HEK293 (cell line): Measurements from ENCODE around the gene BEX2.
A peak's percentile ranks its signal among the peaks of the same experiment; 100 is the strongest.

Experiments
- CTCF ChIA-PET: fragments of 350-600 bp; formaldehyde crosslinking; extraction: SDS; loops from one replicate; lab custom pipeline; 2021; ENCODE audit warnings: antibody characterized with exemption; lab: Yijun Ruan, JAX
- POLR2A ChIA-PET: fragments of 300-600 bp; formaldehyde crosslinking; extraction: SDS; loops from one replicate; lab custom pipeline; 2020; ENCODE audit warnings: antibody characterized with exemption, inconsistent platforms; lab: Yijun Ruan, JAX
- H3K27ac ChIP-seq: fragments of 200-500 bp; sonication (Bioruptor generic); 2 replicates; pipeline ENCODE4 v1.5.1; 2014; ENCODE audit warnings: low read depth, low read length, control low read depth, inconsistent platforms; ENCODE audit errors: extremely low read depth
- H3K36me3 ChIP-seq, 2 experiments: fragments of 200-500 bp in 1 of 2; sonication (Bioruptor generic) in 1 of 2; 1 replicate in 1 of 2; 2 replicates in 1 of 2; pipeline ENCODE4 v1.5.1; 2014 to 2017; ENCODE audit warnings: inconsistent platforms in 2 of 2, low read length in 2 of 2; ENCODE audit not compliant: control insufficient read depth in 2 of 2, insufficient read depth in 1 of 2
- H3K4me1 ChIP-seq: fragments of 200-500 bp; sonication (Bioruptor generic); 2 replicates; pipeline ENCODE4 v1.5.1; 2014; ENCODE audit warnings: mild to moderate bottlenecking, low read length, inconsistent platforms; ENCODE audit not compliant: control insufficient read depth, insufficient read depth
- H3K4me3 ChIP-seq: 2 replicates; pipeline ENCODE4 v1.5.1; 2011; ENCODE audit warnings: low read depth, mild to moderate bottlenecking, control low read depth, low read length, moderate library complexity
- H3K9me3 ChIP-seq: fragments of 200-500 bp; sonication (Bioruptor generic); 2 replicates; pipeline ENCODE4 v1.5.1; 2014; ENCODE audit warnings: low read depth, low read length, inconsistent platforms; ENCODE audit not compliant: control insufficient read depth, insufficient read depth
- GLI2 ChIP-seq: fragments of 450-650 bp; formaldehyde crosslinking; IDR thresholded peaks from 2 replicates; pipeline ENCODE4; 2017; ENCODE audit warnings: missing biosample characterization, missing genetic modification characterization, low read depth, borderline replicate concordance
- GLIS2 ChIP-seq: fragments of 450-650 bp; formaldehyde crosslinking; IDR thresholded peaks from 2 replicates; pipeline ENCODE4 v1.5.1; 2016; ENCODE audit warnings: missing biosample characterization, missing genetic modification characterization
- HOXD13 ChIP-seq: sonication (generic); formaldehyde crosslinking; IDR thresholded peaks from 2 replicates; pipeline ENCODE4 v1.8.0; 2022; ENCODE audit warnings: missing genetic modification reagents, borderline replicate concordance
- IKZF3 ChIP-seq: fragments of 450-650 bp; IDR thresholded peaks from 2 replicates; pipeline ENCODE4 v1.5.0; 2018; ENCODE audit warnings: missing biosample characterization, mild to moderate bottlenecking, missing genetic modification characterization, moderate library complexity
- KLF8 ChIP-seq: fragments of 450-650 bp; formaldehyde crosslinking; IDR thresholded peaks from 2 replicates; pipeline ENCODE4 v1.5.1; 2016; ENCODE audit warnings: missing biosample characterization, missing genetic modification characterization
- SCRT1 ChIP-seq: fragments of 450-650 bp; formaldehyde crosslinking; IDR thresholded peaks from 2 replicates; pipeline ENCODE4 v1.5.1; 2016; ENCODE audit warnings: missing biosample characterization, missing genetic modification characterization, borderline replicate concordance
- SETDB1 ChIP-seq: IDR thresholded peaks from one replicate; pipeline ENCODE4 v1.6.1; 2017; ENCODE audit warnings: mild to moderate bottlenecking, low read length, moderate library complexity, mixed read lengths; ENCODE audit not compliant: insufficient read length
- SP2 ChIP-seq: fragments of 450-650 bp; formaldehyde crosslinking; IDR thresholded peaks from 2 replicates; pipeline ENCODE4 v1.5.1; 2016; ENCODE audit warnings: missing biosample characterization, missing genetic modification characterization
- SP3 ChIP-seq: fragments of 450-650 bp; formaldehyde crosslinking; IDR thresholded peaks from 2 replicates; pipeline ENCODE4 v1.5.1; 2016; ENCODE audit warnings: missing biosample characterization, missing genetic modification characterization
- WT1 ChIP-seq: fragments of 450-650 bp; formaldehyde crosslinking; IDR thresholded peaks from 2 replicates; pipeline ENCODE4 v1.5.1; 2016; ENCODE audit warnings: missing biosample characterization, missing genetic modification characterization
- ZBTB11 ChIP-seq: fragments of 450-650 bp; formaldehyde crosslinking; conservative IDR thresholded peaks from 2 replicates; pipeline ENCODE4 v1.5.1; 2016; ENCODE audit warnings: low read depth, missing biosample characterization, missing genetic modification characterization
- ZBTB21 ChIP-seq: fragments of 450-650 bp; formaldehyde crosslinking; IDR thresholded peaks from 2 replicates; pipeline ENCODE4 v1.5.1; 2017; ENCODE audit warnings: missing biosample characterization, missing genetic modification characterization
- ZBTB48 ChIP-seq: fragments of 450-650 bp; formaldehyde crosslinking; IDR thresholded peaks from 2 replicates; pipeline ENCODE4 v1.5.1; 2016; ENCODE audit warnings: missing biosample characterization, missing genetic modification characterization
- ZFP3 ChIP-seq: fragments of 450-650 bp; formaldehyde crosslinking; IDR thresholded peaks from 2 replicates; pipeline ENCODE4 v1.5.1; 2016; ENCODE audit warnings: low read depth, missing biosample characterization, missing genetic modification characterization
- ZNF112 ChIP-seq: fragments of 450-650 bp; formaldehyde crosslinking; IDR thresholded peaks from 2 replicates; pipeline ENCODE4 v1.5.0; 2017; ENCODE audit warnings: missing biosample characterization, missing genetic modification characterization
- ZNF121 ChIP-seq: fragments of 450-650 bp; formaldehyde crosslinking; IDR thresholded peaks from 2 replicates; pipeline ENCODE4 v1.5.1; 2016; ENCODE audit warnings: missing biosample characterization, missing genetic modification characterization
- ZNF2 ChIP-seq: fragments of 450-650 bp; formaldehyde crosslinking; IDR thresholded peaks from 2 replicates; pipeline ENCODE4 v1.5.1; 2016; ENCODE audit warnings: missing biosample characterization, missing genetic modification characterization
- ZNF292 ChIP-seq: fragments of 450-650 bp; formaldehyde crosslinking; IDR thresholded peaks from 2 replicates; pipeline ENCODE4 v1.5.1; 2016; ENCODE audit warnings: low read depth, missing biosample characterization, missing genetic modification characterization, borderline replicate concordance
- ZNF341 ChIP-seq: fragments of 450-650 bp; formaldehyde crosslinking; IDR thresholded peaks from 2 replicates; pipeline ENCODE4; 2016; ENCODE audit warnings: low read depth, missing biosample characterization, missing genetic modification characterization
- ZNF37A ChIP-seq: fragments of 450-650 bp; IDR thresholded peaks from 2 replicates; pipeline ENCODE4 v1.5.1; 2018; ENCODE audit warnings: missing biosample characterization, missing genetic modification characterization
- ZNF391 ChIP-seq: fragments of 450-650 bp; formaldehyde crosslinking; IDR thresholded peaks from 2 replicates; pipeline ENCODE4 v1.5.1; 2016; ENCODE audit warnings: low read depth, missing biosample characterization, missing genetic modification characterization, borderline replicate concordance
- ZNF404 ChIP-seq: fragments of 450-650 bp; formaldehyde crosslinking; IDR thresholded peaks from 2 replicates; pipeline ENCODE4 v1.5.1; 2017; ENCODE audit warnings: missing biosample characterization, missing genetic modification characterization
- ZNF423 ChIP-seq: fragments of 450-650 bp; formaldehyde crosslinking; IDR thresholded peaks from 2 replicates; pipeline ENCODE4 v1.5.1; 2016; ENCODE audit warnings: missing biosample characterization, missing genetic modification characterization
- ZNF473 ChIP-seq: fragments of 450-650 bp; formaldehyde crosslinking; IDR thresholded peaks from 2 replicates; pipeline ENCODE4 v1.5.1; 2017; ENCODE audit warnings: missing biosample characterization, missing genetic modification characterization
- ZNF488 ChIP-seq: fragments of 450-650 bp; formaldehyde crosslinking; IDR thresholded peaks from 2 replicates; pipeline ENCODE4 v1.5.1; 2016; ENCODE audit warnings: missing biosample characterization, missing genetic modification characterization
- ZNF514 ChIP-seq: fragments of 450-650 bp; formaldehyde crosslinking; IDR thresholded peaks from 2 replicates; pipeline ENCODE4 v1.5.1; 2016; ENCODE audit warnings: missing biosample characterization, missing genetic modification characterization
- ZNF529 ChIP-seq: fragments of 450-650 bp; formaldehyde crosslinking; IDR thresholded peaks from 2 replicates; pipeline ENCODE4 v1.5.1; 2017; ENCODE audit warnings: missing genetic modification characterization, missing biosample characterization; ENCODE audit not compliant: insufficient replicate concordance
- ZNF600 ChIP-seq: fragments of 450-650 bp; formaldehyde crosslinking; IDR thresholded peaks from 2 replicates; pipeline ENCODE4 v1.5.1; 2016; ENCODE audit warnings: missing biosample characterization, missing genetic modification characterization
- ZNF624 ChIP-seq: fragments of 450-650 bp; formaldehyde crosslinking; IDR thresholded peaks from 2 replicates; pipeline ENCODE4 v1.5.1; 2017; ENCODE audit warnings: missing biosample characterization, missing genetic modification characterization
- ZNF629 ChIP-seq: fragments of 450-650 bp; formaldehyde crosslinking; IDR thresholded peaks from 2 replicates; pipeline ENCODE4 v1.5.1; 2017; ENCODE audit warnings: missing biosample characterization, missing genetic modification characterization
- ZNF664 ChIP-seq: fragments of 450-650 bp; formaldehyde crosslinking; IDR thresholded peaks from 2 replicates; pipeline ENCODE4 v1.5.1; 2016; ENCODE audit warnings: missing biosample characterization, missing genetic modification characterization
- ZNF677 ChIP-seq: fragments of 450-650 bp; IDR thresholded peaks from 2 replicates; pipeline ENCODE4 v1.5.0; 2018; ENCODE audit warnings: missing biosample characterization, mild to moderate bottlenecking, missing genetic modification characterization, moderate library complexity
- ZNF692 ChIP-seq: fragments of 450-650 bp; formaldehyde crosslinking; IDR thresholded peaks from 2 replicates; pipeline ENCODE4 v1.5.1; 2016; ENCODE audit warnings: missing biosample characterization, missing genetic modification characterization
- ZXDB ChIP-seq: fragments of 450-650 bp; formaldehyde crosslinking; IDR thresholded peaks from 2 replicates; pipeline ENCODE4 v1.5.1; 2016; ENCODE audit warnings: missing biosample characterization, missing genetic modification characterization

BEX2 gene

GRCh38 chrX:103329991-103330390, 19.2 kb upstream of the BEX2 start, which contains the start of gene TCEAL7 (continued):
- TF ChIP-seq IKZF3 (tag by site-specific recombination) (no peak), WT1 (tag by site-specific recombination) (no peak), KLF8 (tag by site-specific recombination) (0 out of 2 replicates have a peak, but pooled peaks have one; percentile 16), ZNF692 (tag by site-specific recombination) (peak; percentile 55; the same call in 1 of the 2 replicates), ZXDB (tag by site-specific recombination) (no peak), ZNF341 (no peak), ZNF404 (tag by site-specific recombination) (no peak), ZNF664 (tag by site-specific recombination) (no peak), SP2 (tag by site-specific recombination) (0 out of 2 replicates have a peak, but pooled peaks have one; percentile 11), ZBTB21 (no peak), ZNF292 (tag by site-specific recombination) (no peak), HOXD13 (CRISPR knock-in tag) (no peak), SETDB1 (no peak), ZNF677 (tag by site-specific recombination) (no peak), ZNF423 (tag by site-specific recombination) (no peak), ZBTB11 (tag by site-specific recombination) (no peak)

- TF ChIP-seq ZNF488, result no peak
- no peak for TF ChIP-seq GLI2 (tag by site-specific recombination)
- TF ChIP-seq ZNF341, result no peak
- TF ChIP-seq ZNF112, result no peak
- TF ChIP-seq ZNF37A (tag by site-specific recombination), result no peak
- TF ChIP-seq ZNF514 (tag by site-specific recombination), result no peak
- TF ChIP-seq ZNF624 (tag by site-specific recombination), result no peak
- TF ChIP-seq GLIS2, result no peak
- TF ChIP-seq SCRT1, result no peak
- no peak for TF ChIP-seq ZBTB48 (tag by site-specific recombination)
- TF ChIP-seq ZFP3 (tag by site-specific recombination), result no peak
- no peak for TF ChIP-seq ZNF121 (tag by site-specific recombination)
- no peak for TF ChIP-seq ZNF391 (tag by site-specific recombination)
- no peak for TF ChIP-seq ZNF473 (tag by site-specific recombination)
- no peak for TF ChIP-seq ZNF2 (tag by site-specific recombination)
- TF ChIP-seq ZNF529 (tag by site-specific recombination), result no peak
- no peak for TF ChIP-seq ZNF600 (tag by site-specific recombination)
- TF ChIP-seq SP3 (tag by site-specific recombination), result no peak
- no peak for TF ChIP-seq ZNF629
- H3K4me1 ChIP-seq, result no peaks in the 10 kb centered on the region
- CTCF ChIA-PET, result no interaction called here
- no peaks in the 10 kb centered on the region for H3K36me3 ChIP-seq
- no peak overlapping the region for H3K4me3 ChIP-seq
- H3K27ac ChIP-seq, result no peak overlapping the region
- POLR2A ChIA-PET, result no interaction called here
- H3K9me3 ChIP-seq, result no peaks in the 10 kb centered on the region
Measured at GRCh38 chrX:103311399-103311780, 600 bp upstream of the BEX2 start.
